ENCODE measurements around the gene ZNF674.

DNA sequence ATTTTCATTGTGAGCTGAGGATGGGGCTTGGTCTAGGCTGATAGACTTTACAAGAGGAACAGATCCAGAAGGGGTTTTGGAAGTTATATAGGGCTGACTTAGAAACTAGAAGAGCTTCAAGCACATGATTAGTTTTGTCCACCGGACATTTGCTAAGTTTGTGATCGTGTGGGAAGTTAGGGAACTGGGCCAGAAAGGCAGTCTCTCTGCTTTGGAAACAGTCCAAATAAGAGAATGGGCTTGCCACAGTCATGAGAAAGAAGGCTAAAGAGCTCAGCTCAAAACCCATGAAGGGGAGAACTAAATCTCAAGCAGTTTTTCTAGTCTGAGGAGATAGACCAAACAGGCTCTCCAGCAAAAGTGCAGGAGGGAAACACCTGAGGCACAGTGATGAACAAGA is 67.8 kb downstream of the ZNF674 start:
- no peak for TF ChIP-seq EZH2 (IDR thresholded peaks at IDR 0.05; ENCODE audit: borderline replicate concordance, insufficient read depth, low read depth, low read length, poor library complexity, severe bottlenecking)
- TF ChIP-seq, protein P1, sequence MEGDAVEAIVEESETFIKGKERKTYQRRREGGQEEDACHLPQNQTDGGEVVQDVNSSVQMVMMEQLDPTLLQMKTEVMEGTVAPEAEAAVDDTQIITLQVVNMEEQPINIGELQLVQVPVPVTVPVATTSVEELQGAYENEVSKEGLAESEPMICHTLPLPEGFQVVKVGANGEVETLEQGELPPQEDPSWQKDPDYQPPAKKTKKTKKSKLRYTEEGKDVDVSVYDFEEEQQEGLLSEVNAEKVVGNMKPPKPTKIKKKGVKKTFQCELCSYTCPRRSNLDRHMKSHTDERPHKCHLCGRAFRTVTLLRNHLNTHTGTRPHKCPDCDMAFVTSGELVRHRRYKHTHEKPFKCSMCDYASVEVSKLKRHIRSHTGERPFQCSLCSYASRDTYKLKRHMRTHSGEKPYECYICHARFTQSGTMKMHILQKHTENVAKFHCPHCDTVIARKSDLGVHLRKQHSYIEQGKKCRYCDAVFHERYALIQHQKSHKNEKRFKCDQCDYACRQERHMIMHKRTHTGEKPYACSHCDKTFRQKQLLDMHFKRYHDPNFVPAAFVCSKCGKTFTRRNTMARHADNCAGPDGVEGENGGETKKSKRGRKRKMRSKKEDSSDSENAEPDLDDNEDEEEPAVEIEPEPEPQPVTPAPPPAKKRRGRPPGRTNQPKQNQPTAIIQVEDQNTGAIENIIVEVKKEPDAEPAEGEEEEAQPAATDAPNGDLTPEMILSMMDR (IDR thresholded peaks at IDR 0.05), result no peak
